WTC11 (cell line): Measurements from ENCODE around the gene CDH13. TPM values are rescaled to one million over a fixed set of nuclear protein-coding genes. Genes with fewer than 3 reads are reported as not detected.

ENCODE experiments used
- ATAC-seq: fragments of 200-7000 bp; cut with Tn5 transposase; 2 replicates; pipeline ENCODE4 v1.10.0; 2021; ENCODE audit warnings: mild to moderate bottlenecking, moderate library complexity
- CTCF ChIA-PET: fragments of 300-600 bp; sonication (Branson Sonifier 250); formaldehyde crosslinking; loops from one replicate; lab custom pipeline; 2021; ENCODE audit warnings: antibody characterized with exemption; lab: Charles Lee
- POLR2A ChIA-PET: fragments of 350-600 bp; sonication (Branson Sonifier 250); formaldehyde crosslinking; loops from one replicate; lab custom pipeline; 2021; ENCODE audit warnings: antibody characterized with exemption; lab: Charles Lee
- DNase-seq: peaks from one replicate; pipeline ENCODE4 v3.0.0; 2021; ENCODE audit warnings: low spot score
- H3K27ac Mint-ChIP-seq: 2 replicates; pipeline ENCODE4 v1.8.0; 2021; ENCODE audit warnings: mixed read lengths
- H3K27me3 Mint-ChIP-seq: 2 replicates; pipeline ENCODE4 v1.8.0; 2021; ENCODE audit warnings: low read depth, mild to moderate bottlenecking, moderate library complexity, mixed read lengths
- H3K36me3 Mint-ChIP-seq: 2 replicates; pipeline ENCODE4 v1.8.0; 2021; ENCODE audit warnings: mixed read lengths
- H3K4me1 Mint-ChIP-seq: 2 replicates; pipeline ENCODE4 v1.8.0; 2022; ENCODE audit warnings: mixed read lengths
- H3K4me3 Mint-ChIP-seq: 2 replicates; pipeline ENCODE4 v1.8.0; 2021; ENCODE audit warnings: mild to moderate bottlenecking, moderate library complexity, mixed read lengths
- H3K9me3 Mint-ChIP-seq: 2 replicates; pipeline ENCODE4 v1.8.0; 2021; ENCODE audit warnings: mixed read lengths
- AR ChIP-seq: fragments of 250-450 bp; sonication (Bioruptor Pico); IDR thresholded peaks from 2 replicates; pipeline ENCODE4 v1.9.0; 2021; ENCODE audit warnings: mild to moderate bottlenecking
- GRHL2 ChIP-seq: fragments of 250-450 bp; sonication (Bioruptor Pico); IDR thresholded peaks from 2 replicates; pipeline ENCODE4 v1.8.0; 2022; ENCODE audit warnings: mild to moderate bottlenecking, moderate library complexity; ENCODE audit not compliant: insufficient replicate concordance, severe bottlenecking
- GTF2I ChIP-seq: fragments of 250-450 bp; sonication (Bioruptor Pico); conservative IDR thresholded peaks from 2 replicates; pipeline ENCODE4 v1.4.0; 2021; ENCODE audit warnings: mild to moderate bottlenecking
- HMGXB4 ChIP-seq: sonication (generic); formaldehyde crosslinking; IDR thresholded peaks from 2 replicates; pipeline ENCODE4 v1.8.1; 2023; ENCODE audit warnings: mild to moderate bottlenecking, moderate library complexity, missing genetic modification reagents
- MLX ChIP-seq: sonication (generic); formaldehyde crosslinking; IDR thresholded peaks from 2 replicates; pipeline ENCODE4 v1.8.1; 2023; ENCODE audit warnings: mild to moderate bottlenecking, missing genetic modification reagents, moderate library complexity
- NFE2L1 ChIP-seq: sonication (generic); formaldehyde crosslinking; IDR thresholded peaks from 2 replicates; pipeline ENCODE4 v1.8.1; 2023; ENCODE audit warnings: missing genetic modification reagents
- NR3C1 ChIP-seq: sonication (generic); formaldehyde crosslinking; conservative IDR thresholded peaks from 2 replicates; pipeline ENCODE4 v1.8.1; 2023; ENCODE audit warnings: low read depth, mild to moderate bottlenecking, missing genetic modification reagents
- PREB ChIP-seq: sonication (generic); formaldehyde crosslinking; IDR thresholded peaks from 2 replicates; pipeline ENCODE4 v1.8.1; 2022; ENCODE audit warnings: mild to moderate bottlenecking, missing genetic modification reagents, moderate library complexity, borderline replicate concordance
- SMAD3 ChIP-seq: sonication (generic); formaldehyde crosslinking; IDR thresholded peaks from 2 replicates; pipeline ENCODE4 v1.8.0; 2022; ENCODE audit warnings: missing genetic modification reagents, mild to moderate bottlenecking, borderline replicate concordance
- TEAD1 ChIP-seq: sonication (generic); formaldehyde crosslinking; IDR thresholded peaks from 2 replicates; pipeline ENCODE4 v1.8.0; 2022; ENCODE audit warnings: mild to moderate bottlenecking, missing genetic modification reagents
- USF2 ChIP-seq: sonication (generic); formaldehyde crosslinking; IDR thresholded peaks from 2 replicates; pipeline ENCODE4 v1.8.1; 2023; ENCODE audit warnings: mild to moderate bottlenecking, missing genetic modification reagents, moderate library complexity
- ZBTB21 ChIP-seq: sonication (generic); formaldehyde crosslinking; IDR thresholded peaks from 2 replicates; pipeline ENCODE4 v1.8.1; 2023; ENCODE audit warnings: mild to moderate bottlenecking, missing genetic modification reagents, borderline replicate concordance
- ZNF138 ChIP-seq: sonication (generic); formaldehyde crosslinking; conservative IDR thresholded peaks from 2 replicates; pipeline ENCODE4 v1.8.1; 2022; ENCODE audit warnings: mild to moderate bottlenecking, moderate library complexity, missing genetic modification reagents
- ZNF416 ChIP-seq: fragments of 250-450 bp; sonication (Bioruptor Pico); IDR thresholded peaks from 2 replicates; pipeline ENCODE4 v1.9.0; 2021; ENCODE audit warnings: mild to moderate bottlenecking, inconsistent platforms
- ZNF425 ChIP-seq: fragments of 250-450 bp; sonication (Bioruptor Pico); conservative IDR thresholded peaks from 2 replicates; pipeline ENCODE4 v1.9.0; 2021; ENCODE audit warnings: mild to moderate bottlenecking
- ZNF532 ChIP-seq: fragments of 250-450 bp; sonication (Bioruptor Pico); IDR thresholded peaks from 2 replicates; pipeline ENCODE4 v1.9.0; 2021; ENCODE audit warnings: mild to moderate bottlenecking, borderline replicate concordance
- total RNA-seq: library from RNA; stranded (reverse); gene quantifications from 3 replicates; pipeline ENCODE4 v1.2.3, GENCODE V29; 2021

Gene CDH13
- total RNA-seq, 1 experiment from 2014 or later, result 0.81 TPM

- TF ChIP-seq PREB (CRISPR knock-in tag), result no peak
These were observed 1094.9 kb downstream of the CDH13 start (continued) for GRCh38 chr16:83721676-83722075.

- no peak overlapping the region for H3K4me3 Mint-ChIP-seq
- H3K27ac Mint-ChIP-seq, result no peak overlapping the region
- peaks cover 8% of the 10 kb centered on the region; the same call in 1 of the 2 replicates for H3K9me3 Mint-ChIP-seq
- TF ChIP-seq MLX (no peak), TEAD1 (CRISPR knock-in tag) (no peak), GTF2I (CRISPR knock-in tag) (no peak), ZNF416 (CRISPR knock-in tag) (no peak), ZNF425 (no peak), GRHL2 (no peak), ZNF532 (no peak), HMGXB4 (CRISPR knock-in tag) (no peak), SMAD3 (CRISPR knock-in tag) (no peak), NR3C1 (CRISPR knock-in tag) (no peak), NFE2L1 (no peak), ZBTB21 (CRISPR knock-in tag) (no peak), AR (no peak), ZNF138 (CRISPR knock-in tag) (no peak), USF2 (CRISPR knock-in tag) (no peak)
- peaks cover 9% of the 10 kb centered on the region for H3K4me1 Mint-ChIP-seq
- no peaks in the 10 kb centered on the region for H3K36me3 Mint-ChIP-seq
- no peak for ATAC-seq
- ChIA-PET POLR2A (no interaction called here), CTCF (no interaction called here)
- H3K27me3 Mint-ChIP-seq, result no peaks in the 10 kb centered on the region
- DNase-seq, result no peak
These were observed 1095.9 kb downstream of the CDH13 start for GRCh38 chr16:83722456-83723183.
